Activated CD4-positive, CD25-positive, alpha-beta regulatory T cell treated with anti-CD3 and anti-CD28 coated beads, Interleukin-2, amount 50 U/mL, for 16 hours (primary cell): Measurements from ENCODE around the gene STUM.

Experiments used
- DNase-seq: peaks from one replicate; pipeline ENCODE4 v3.0.0-alpha.2; 2020; ENCODE audit warnings: low read depth, low spot score

Gene STUM

GRCh38 chr1:226652613-226653012, 104.0 kb downstream of the STUM start:
- DNase-seq, result no peak

- no peak for DNase-seq
These were observed 104.9 kb downstream of the STUM start for GRCh38 chr1:226653311-226653921.

GRCh38 chr1:226654046-226654667, 105.6 kb downstream of the STUM start:
- no peak for DNase-seq

GRCh38 chr1:226654668-226655055, 106.1 kb downstream of the STUM start:
- DNase-seq, result no peak

- DNase-seq, result no peak
These were observed 106.9 kb downstream of the STUM start for GRCh38 chr1:226655251-226656163.

- DNase-seq, result no peak
These were observed 107.6 kb downstream of the STUM start for GRCh38 chr1:226656201-226656600.

- DNase-seq, result no peak
These were observed 108.2 kb downstream of the STUM start for GRCh38 chr1:226656601-226657277.

- DNase-seq, result no peak
These were observed 109.5 kb downstream of the STUM start for GRCh38 chr1:226657895-226658545.

- no peak for DNase-seq
These were observed 110.1 kb downstream of the STUM start for GRCh38 chr1:226658546-226659125.
